ENCODE results near the gene MCTP2.

The MCTP2 gene, protein sequence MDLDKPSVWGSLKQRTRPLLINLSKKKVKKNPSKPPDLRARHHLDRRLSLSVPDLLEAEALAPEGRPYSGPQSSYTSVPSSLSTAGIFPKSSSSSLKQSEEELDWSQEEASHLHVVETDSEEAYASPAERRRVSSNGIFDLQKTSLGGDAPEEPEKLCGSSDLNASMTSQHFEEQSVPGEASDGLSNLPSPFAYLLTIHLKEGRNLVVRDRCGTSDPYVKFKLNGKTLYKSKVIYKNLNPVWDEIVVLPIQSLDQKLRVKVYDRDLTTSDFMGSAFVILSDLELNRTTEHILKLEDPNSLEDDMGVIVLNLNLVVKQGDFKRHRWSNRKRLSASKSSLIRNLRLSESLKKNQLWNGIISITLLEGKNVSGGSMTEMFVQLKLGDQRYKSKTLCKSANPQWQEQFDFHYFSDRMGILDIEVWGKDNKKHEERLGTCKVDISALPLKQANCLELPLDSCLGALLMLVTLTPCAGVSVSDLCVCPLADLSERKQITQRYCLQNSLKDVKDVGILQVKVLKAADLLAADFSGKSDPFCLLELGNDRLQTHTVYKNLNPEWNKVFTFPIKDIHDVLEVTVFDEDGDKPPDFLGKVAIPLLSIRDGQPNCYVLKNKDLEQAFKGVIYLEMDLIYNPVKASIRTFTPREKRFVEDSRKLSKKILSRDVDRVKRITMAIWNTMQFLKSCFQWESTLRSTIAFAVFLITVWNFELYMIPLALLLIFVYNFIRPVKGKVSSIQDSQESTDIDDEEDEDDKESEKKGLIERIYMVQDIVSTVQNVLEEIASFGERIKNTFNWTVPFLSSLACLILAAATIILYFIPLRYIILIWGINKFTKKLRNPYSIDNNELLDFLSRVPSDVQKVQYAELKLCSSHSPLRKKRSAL

DNA sequence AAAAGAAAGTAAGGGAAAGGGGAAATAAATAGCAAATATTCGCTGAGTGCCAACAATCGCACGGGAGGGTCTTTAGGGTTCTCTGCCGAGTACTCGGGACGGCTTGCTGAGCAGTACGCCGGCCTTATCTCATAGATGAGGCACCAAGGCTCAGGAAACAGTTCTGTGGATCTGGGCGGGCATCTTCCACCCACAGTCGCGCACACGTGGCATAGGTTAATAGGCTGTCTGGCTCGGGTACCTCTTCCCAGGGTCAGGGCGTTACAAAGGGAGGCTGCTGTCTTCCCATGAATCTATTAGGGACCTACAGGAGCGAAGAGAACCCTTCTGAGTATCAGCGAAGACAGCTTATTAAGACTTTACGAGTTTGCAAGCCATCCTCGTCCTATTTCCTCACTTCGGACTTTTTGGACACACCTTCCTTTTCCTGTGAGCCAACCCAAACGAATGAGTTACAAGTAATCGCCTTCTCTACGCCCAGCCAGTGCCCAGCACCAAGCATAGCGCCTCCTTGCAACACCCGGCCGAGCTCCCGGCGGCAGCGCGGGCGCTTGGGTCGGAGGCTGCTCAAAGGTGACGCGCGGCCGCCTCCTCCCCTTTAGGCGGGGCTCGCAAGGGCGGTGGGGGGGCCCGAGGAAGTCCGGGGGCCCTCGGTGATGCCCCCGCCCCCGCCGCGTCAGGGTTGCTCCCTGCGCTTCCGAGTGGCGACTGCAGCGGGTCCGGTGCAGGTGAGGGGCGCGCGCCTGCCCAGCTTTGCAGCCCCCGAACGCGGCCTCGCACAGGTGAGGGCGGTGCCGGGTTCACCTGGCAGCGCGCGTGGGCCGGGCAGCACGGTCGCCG lies at the start of gene MCTP2:
Gene MCTP2, plus strand, starts transcription at position 679 of the 840 bp plus-strand sequence. CDS start 66,705 bp downstream, outside the sequence.
- FAIRE-seq (peak; percentile 90), DNase-seq (ENCODE audit: extremely low spot score, insufficient read length, low read depth) (no peak)

DNA sequence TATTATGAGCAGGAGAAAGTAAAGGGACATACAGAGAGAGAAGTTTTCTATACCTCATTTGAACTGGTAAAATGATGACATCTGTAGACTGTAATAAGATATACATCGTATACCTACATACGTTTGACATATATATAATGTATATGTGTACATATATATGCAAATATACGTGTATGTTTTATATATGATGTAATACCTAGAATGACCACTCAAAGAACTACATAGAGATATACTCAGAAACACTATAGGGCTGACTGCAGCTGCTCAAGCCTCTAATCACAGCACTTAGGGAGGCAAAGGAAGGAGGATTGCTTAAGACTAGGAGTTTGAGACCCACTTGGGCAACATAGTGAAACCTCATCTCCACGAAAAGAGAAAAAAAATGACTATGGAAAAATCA lies 48.5 kb upstream of the MCTP2 start:
- no peak for DNase-seq (ENCODE audit: extremely low spot score, insufficient read length, low read depth)
- no peak for FAIRE-seq

DNA sequence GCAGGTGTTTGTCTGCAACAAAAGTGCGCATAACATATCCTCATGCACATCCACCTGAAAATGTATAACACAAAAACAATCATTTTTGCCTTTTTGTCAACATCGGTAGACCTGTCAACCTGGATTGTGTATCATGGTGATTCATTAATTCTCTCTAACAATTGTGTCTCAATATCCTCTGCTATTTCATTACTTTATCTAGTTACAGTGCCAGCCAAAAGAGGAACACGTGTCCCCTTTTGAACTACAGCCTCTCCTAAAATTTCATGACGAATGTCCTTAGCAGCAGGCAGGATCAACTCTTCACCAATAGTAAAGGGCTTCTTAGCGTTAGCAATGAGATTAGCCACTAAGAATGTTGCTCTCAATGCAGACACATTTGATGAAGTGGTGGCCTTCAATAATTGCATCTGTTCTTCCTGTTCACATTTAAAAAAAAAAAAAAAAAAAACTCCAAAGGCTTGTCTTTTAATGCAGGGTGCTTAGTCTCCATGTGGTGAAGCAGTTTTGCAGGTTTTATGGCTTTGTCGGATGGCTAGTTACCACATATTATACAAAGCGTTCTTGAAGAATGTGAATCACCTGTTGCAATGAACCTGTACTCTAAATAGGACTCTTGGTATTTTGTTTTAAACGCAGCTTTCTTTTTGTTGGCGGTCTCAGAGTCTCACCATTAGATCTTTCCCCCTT lies 45.7 kb upstream of the MCTP2 start:
- FAIRE-seq (no peak), DNase-seq (ENCODE audit: extremely low spot score, insufficient read length, low read depth) (no peak)

DNA sequence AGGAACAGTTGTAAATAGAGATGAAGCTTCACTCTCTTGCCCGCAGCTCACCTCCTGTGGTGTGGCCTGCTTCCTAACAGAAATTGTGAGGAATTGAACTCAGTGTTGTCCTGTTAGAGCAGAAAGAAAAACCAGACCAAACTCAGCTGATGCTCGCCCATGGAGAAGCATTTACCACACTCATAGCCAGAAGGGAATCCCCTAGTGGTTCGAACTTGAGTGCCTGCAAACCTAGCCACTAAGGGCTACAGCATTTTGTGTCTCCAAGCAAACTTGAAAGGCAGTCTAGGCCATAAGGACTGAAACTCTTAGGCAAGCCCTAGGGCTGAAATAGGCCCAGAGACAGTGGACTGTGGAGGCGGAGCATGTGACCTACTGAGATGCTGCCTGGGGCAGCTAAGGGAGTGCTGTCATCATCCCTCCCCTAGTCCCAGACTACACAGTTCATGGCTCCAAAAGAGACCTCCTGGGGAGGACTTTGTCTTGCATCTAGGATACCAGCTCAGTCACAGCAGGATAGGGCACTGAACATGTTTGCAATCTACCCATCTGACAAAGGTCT lies 44.5 kb upstream of the MCTP2 start:
- FAIRE-seq (no peak), DNase-seq (ENCODE audit: extremely low spot score, insufficient read length, low read depth) (no peak)

DNA sequence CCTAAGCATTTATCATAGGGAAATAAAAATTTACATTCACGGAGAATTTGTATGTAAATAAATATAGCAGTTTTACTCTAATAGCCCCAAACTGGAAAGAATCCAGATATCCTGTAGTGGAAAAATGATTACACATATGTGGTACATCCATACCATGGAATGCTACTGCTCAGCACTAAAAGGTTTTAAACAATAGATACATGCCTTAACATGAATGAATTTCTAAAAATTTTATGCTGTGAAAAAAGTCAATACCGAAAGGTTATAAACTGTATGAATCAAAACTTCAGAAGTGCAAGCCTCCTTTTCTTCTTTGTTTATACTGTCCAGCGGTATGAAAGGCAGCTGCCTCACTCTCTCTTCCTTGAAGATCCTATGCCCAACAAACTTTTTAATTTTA lies 37.5 kb upstream of the MCTP2 start:
- no peak for DNase-seq (ENCODE audit: extremely low spot score, insufficient read length, low read depth)
- no peak for FAIRE-seq

DNA sequence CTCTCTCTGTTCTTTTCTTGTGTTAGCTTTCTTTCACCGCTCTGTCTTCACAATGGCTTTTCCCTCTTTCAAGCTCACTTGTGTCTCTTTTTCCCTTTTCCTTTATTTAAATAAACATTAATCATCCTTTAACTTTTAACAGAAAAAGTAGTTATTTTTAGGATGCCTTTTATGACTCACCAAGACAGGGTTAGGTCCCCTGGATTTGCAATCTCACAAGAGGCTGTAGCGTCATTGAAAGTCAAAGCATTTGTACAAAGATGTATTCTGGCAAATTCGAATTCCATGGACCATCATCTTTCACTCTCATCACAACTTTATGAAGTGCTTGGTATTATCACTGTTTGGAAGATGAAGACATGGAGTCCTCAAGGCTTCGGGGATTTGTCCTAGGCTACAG lies 34.8 kb upstream of the MCTP2 start:
- FAIRE-seq = no peak
- DNase-seq (ENCODE audit: extremely low spot score, insufficient read length, low read depth) = no peak

DNA sequence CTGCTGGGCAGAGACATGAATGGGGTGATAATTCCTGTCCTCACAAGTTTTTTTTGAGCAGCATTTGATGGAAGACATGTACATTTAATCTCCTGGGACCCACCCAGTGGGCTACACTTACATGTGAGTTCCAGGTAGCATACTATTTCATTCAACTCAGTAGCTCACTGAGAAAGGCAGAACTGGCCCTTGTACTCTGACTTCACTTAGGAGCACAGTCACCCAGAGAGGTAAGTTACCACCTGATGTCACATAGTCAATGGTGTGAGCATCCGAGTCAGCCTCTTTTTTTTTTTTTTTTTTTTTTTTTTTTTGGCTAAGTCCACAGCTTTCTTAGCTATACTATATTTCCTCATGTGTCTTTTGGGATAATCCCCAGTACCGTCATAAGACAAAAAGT lies 32.7 kb upstream of the MCTP2 start:
- FAIRE-seq (no peak), DNase-seq (ENCODE audit: extremely low spot score, insufficient read length, low read depth) (no peak)

DNA sequence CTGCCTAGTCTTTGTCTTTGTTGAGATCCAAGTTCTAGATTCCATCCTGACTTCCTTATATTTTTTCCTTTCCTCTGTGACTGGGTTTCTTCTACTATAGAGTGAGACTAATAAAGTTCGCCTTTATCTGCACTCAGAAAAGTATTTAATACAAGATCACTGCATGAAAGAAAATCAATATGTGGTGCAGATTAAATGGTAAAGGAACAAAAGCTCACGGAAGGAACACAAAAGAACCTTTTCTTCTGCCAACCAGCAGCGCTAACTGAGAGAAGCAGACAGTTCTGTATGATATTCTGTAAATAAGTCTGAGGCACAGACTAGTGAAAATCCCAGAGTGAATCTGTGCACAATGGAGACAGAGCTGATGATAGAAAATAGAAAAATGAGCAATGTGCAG lies 31.6 kb upstream of the MCTP2 start:
- no peak for FAIRE-seq

DNA sequence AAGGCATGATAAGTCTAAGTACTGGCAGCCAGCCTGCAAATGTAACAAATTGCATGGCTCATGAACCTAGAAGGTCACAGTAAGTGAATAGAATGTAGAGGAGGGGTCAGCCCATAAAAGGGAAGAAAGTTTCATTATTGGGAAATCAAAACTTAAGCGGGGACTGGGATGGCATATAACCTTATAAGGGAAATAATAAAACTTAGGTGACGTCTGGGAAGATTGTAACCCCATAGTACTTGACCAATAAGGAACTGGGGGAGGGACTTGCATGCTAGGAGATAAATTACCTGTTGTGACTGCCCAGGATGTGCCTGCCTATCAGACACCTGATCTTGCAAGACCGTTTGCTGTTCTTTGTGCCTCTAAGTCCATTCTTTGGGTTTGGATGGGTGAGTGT lies 28.1 kb upstream of the MCTP2 start:
- FAIRE-seq (no peak), DNase-seq (ENCODE audit: extremely low spot score, insufficient read length, low read depth) (no peak)

More for the DNA sequence above, 31.6 kb upstream of the MCTP2 start:
- no peak for DNase-seq (ENCODE audit: extremely low spot score, insufficient read length, low read depth)

DNA sequence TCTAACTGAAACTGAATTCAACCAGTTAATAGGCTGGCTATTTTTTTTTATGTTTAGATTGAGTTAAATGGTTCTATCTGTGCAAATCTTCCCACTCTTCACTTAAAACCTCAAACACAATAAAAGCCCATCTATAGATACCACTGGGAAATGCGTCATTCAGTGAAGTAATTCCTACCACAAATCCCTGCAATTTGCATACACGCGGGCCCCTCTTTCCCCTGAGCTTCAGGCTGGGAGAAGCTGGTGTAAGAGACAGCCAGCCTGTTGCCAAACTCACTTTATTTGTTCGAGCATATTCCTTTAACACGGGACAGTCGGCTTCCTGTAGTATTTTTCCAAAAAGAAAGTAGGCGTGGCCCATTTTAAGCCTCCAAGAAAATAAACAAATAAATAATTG lies 26.0 kb upstream of the MCTP2 start:
- no peak for FAIRE-seq
- DNase-seq (ENCODE audit: extremely low spot score, insufficient read length, low read depth) = no peak

DNA sequence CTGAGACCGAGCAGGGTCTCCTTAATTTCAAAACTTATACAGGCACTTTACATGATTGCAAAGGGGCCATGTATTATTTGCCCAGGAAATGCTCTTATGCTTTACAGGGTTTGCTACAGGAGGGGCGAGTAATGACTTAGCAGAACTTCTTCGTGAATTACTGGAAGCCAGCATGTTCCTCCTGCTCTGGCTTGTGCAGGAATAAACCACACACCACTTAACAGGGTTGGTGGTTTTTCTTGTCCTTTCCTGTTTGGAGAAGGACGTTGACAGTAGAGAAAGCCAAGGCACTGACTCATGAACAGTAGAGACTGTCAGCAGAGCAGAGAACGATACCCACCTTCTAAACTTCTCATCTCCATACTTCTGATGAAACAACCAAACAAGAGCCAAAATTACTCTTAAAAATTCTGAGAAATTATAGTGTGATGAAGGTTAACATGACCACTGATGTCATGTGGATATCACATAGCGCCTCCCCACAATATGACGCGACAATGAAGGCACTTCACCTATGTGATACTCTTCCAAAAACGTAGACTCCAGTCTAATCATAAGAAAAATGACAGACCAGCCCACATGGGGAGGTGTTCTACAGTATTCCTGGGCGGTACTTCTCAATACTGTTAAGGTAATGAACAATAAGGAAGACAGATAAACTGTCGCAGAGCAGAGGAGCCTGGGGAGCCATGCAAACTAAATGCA lies 24.7 kb upstream of the MCTP2 start:
- FAIRE-seq (peak; percentile 67), DNase-seq (ENCODE audit: extremely low spot score, insufficient read length, low read depth) (no peak)

DNA sequence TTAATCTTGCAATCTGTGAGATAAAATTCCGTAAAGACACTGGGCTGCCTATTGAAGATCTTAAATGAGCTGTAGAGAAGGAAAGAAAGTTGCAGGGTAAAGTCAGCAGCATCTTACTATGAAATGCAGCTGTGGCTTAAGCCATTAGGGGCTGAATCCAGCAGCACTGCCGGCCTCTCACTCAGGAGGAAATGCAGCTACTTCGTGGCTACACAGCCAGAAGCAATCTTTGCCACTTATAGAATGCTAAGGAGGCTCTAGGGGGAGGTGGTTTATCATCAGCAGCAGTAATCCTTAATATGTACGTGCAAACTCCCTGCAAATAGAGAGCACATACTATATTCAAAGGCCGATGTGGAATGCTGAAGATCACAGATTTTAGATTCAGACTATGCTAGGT lies 19.1 kb upstream of the MCTP2 start:
- no peak for FAIRE-seq
- no peak for DNase-seq (ENCODE audit: extremely low spot score, insufficient read length, low read depth)

DNA sequence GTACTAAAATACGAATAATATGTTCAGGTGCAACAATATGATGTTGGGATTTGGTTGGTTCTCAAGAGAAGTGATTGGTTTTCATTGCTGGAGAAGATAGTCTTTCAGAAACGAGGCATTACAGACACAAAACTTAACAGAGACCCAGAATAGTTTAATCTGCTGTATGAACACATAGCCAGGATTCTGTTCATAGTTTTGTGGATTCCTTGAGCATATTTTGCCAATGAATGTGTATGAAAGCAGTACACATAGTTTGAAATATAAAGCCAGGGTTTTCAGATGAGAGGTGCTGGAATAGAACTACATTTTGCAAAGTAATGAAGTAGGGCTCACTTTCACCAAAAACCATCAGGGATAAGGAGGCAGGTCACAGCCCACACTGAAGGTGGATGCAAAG lies 5.7 kb upstream of the MCTP2 start:
- no peak for DNase-seq (ENCODE audit: extremely low spot score, insufficient read length, low read depth)
- FAIRE-seq = no peak

DNA sequence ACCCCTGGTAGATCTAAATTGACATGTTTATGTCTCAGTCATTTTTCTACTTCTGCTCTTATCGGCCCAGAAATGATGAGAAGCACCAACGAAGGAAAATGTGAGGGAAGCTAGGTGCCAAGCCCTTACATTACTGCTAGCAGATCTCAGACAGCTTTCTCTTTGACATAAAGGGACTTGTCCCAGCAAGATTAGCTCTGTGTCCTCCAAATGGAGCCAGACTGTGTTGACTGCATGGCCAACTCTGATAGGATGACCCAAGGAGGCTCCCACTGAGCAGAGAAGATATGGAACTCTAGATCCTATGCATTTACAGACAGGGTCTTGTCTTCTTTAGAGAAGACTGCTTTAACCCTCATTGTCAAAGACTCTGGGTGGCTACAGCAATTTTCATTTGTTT lies 2.8 kb upstream of the MCTP2 start:
- DNase-seq (ENCODE audit: extremely low spot score, insufficient read length, low read depth) (no peak), FAIRE-seq (no peak)

DNA sequence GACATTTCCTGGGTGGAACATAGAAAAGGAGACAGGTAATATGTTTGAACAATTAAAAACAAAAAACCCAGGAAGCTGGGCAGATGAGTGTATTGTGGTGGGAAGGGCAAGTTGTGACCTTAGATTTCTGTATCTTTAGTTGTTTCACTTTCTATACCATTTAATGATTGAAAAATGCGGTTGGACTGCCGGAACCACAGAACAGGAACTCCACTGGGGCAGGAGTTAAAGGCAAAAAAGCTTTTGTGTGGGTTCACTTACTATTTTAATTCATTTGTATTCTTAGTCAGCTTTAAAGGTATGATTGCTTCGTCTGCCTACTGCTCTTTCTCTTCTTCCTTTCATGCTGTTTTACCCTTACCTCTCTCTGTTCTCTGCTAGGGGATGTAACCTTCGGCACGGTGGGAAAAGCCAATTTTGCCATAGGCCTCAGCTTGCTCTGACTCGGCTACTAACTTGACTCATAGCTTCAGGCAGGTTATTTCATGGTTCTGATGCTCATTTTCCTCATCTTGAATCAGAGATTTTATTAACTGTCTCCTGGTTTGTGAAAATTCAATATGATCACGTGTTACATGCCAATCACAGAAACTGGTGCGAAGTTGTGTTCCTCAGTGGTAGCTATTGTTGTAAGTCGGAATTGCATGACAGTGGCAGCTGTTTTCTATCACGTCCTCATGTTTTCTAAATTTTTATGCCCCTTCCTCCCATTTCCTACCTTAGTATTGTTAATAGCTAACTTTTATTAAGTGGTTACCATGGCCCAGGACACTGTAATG lies 1.6 kb upstream of the MCTP2 start:
- FAIRE-seq = peak; percentile 97
- no peak for DNase-seq (ENCODE audit: extremely low spot score, insufficient read length, low read depth)

DNA sequence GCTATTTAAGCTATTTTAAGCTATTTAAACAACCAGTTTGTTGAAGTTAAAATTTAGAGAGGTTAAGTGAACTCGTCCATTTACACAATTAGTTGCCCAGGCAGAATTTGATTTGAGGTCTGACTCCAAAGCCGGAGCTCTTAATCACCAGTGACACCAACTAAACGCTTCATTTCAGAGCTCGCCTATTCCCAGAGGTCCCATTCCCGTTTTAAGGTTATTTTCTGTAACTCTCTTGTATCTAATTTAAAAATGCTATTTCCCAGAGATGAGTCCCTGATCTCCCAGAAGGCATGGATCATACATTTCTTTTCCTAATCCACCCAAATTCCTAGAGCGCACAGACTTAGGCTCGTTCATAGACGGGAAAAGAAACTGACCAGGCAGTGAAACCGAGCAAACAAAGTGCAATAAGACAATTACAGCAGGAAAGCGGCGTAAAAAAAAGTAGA lies 904 bp upstream of the MCTP2 start:
- FAIRE-seq (no peak), DNase-seq (ENCODE audit: extremely low spot score, insufficient read length, low read depth) (no peak)

DNA sequence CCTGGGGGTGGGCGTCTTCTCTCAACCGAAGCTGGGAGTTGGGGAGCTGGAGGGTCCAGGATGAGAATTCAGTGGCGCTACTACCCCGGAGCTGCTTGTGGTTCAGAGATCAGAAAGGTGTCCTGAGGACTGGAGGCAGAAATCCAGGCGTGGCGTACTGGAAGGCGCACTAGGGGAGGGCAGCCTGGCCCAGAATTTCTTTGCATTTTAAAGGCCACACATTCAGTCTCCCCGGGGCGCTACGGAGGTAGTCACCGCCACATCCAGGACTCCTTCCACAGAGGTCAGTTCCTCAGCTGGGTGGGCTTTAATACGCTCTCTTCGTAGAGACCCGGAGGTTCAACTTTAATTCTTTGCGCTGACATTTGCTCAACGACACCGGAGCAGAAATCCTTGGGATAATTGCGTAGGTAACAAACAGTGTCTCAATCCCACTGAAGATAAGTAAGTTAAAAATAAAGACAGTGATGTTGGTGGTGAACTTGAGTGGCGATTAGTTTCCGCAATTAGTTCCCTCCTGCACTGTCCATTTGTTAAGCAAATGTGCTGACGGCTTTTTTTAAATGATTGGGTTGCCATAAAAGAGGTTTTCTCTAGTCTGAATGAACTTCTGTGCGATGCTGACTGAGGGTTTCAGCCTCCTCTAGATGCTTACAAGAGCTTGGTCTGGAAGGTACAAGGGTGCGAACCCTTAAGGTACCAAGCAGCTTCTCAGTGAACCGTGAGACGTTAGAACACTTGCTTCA lies 535 bp downstream of the MCTP2 start:
- FAIRE-seq (peak; percentile 85), DNase-seq (ENCODE audit: extremely low spot score, insufficient read length, low read depth) (no peak)
